Type B pancreatic cell (in vitro differentiated cells): ENCODE data around the gene CCDC117. TPM values are rescaled to one million over a fixed set of nuclear protein-coding genes. Genes with fewer than 3 reads are reported as not detected.
A peak's percentile ranks its signal among the peaks of the same experiment; 100 is the strongest.

Experiments
- DNase-seq: peaks from one replicate; pipeline ENCODE4 v3.0.0; 2021; ENCODE audit warnings: mixed read lengths; ENCODE audit not compliant: unreplicated experiment; ENCODE audit errors: extremely low spot score
- H3K27ac Mint-ChIP-seq: 2 replicates; pipeline ENCODE4 v1.8.0; 2021; ENCODE audit warnings: mild to moderate bottlenecking, mixed read lengths
- H3K27me3 Mint-ChIP-seq: 2 replicates; pipeline ENCODE4 v1.8.0; 2021; ENCODE audit warnings: mixed read lengths
- H3K36me3 Mint-ChIP-seq: 2 replicates; pipeline ENCODE4 v1.8.0; 2021; ENCODE audit warnings: mixed read lengths
- H3K4me1 Mint-ChIP-seq: one replicate; pipeline ENCODE4 v1.8.0; 2021; ENCODE audit warnings: mixed read lengths; ENCODE audit not compliant: unreplicated experiment
- H3K4me3 Mint-ChIP-seq: 2 replicates; pipeline ENCODE4 v1.8.0; 2021; ENCODE audit warnings: mild to moderate bottlenecking, mixed read lengths
- H3K9me3 Mint-ChIP-seq: 2 replicates; pipeline ENCODE4 v1.8.0; 2021; ENCODE audit warnings: mixed read lengths
- total RNA-seq: library from RNA; stranded (reverse); gene quantifications from 2 replicates; pipeline ENCODE4 v1.2.1, GENCODE V29; 2021; ENCODE audit warnings: low replicate concordance
- TF ChIP-seq, protein P1 (sequence below): fragments of 200-600 bp; sonication (generic); conservative IDR thresholded peaks from 2 replicates; pipeline ENCODE4 v1.5.0; 2021; ENCODE audit warnings: antibody characterized with exemption, mild to moderate bottlenecking

The CCDC117 gene
- total RNA-seq, 1 donor from 2014 or later, result 40.8 TPM

DNA sequence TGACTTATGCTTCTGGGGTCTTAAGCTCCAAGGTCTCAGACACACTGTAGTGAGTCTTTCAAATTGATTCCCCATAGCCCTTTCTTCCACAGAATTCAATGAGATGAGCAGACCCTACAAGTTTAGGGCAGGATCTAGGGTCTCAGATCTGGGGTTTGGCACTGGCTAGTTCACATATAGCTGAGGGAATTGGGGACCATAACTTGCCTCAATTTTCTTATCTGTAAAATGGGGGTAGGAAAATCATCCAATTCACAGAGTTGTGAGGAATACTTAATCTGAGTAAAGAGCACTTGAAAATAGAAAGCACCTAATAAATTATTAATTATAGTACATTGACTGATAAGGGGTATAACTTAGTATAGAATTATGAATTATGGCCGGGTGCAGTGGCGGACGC, 5.9 kb upstream of the CCDC117 start:
- DNase-seq, result no peak
- Mint-ChIP-seq H3K27ac (no peak overlapping the region), H3K4me3 (no peak overlapping the region), H3K27me3 (no peaks in the 10 kb centered on the region), H3K9me3 (no peaks in the 10 kb centered on the region), H3K4me1 (no peaks in the 10 kb centered on the region), H3K36me3 (no peaks in the 10 kb centered on the region)
- TF ChIP-seq, protein P1, sequence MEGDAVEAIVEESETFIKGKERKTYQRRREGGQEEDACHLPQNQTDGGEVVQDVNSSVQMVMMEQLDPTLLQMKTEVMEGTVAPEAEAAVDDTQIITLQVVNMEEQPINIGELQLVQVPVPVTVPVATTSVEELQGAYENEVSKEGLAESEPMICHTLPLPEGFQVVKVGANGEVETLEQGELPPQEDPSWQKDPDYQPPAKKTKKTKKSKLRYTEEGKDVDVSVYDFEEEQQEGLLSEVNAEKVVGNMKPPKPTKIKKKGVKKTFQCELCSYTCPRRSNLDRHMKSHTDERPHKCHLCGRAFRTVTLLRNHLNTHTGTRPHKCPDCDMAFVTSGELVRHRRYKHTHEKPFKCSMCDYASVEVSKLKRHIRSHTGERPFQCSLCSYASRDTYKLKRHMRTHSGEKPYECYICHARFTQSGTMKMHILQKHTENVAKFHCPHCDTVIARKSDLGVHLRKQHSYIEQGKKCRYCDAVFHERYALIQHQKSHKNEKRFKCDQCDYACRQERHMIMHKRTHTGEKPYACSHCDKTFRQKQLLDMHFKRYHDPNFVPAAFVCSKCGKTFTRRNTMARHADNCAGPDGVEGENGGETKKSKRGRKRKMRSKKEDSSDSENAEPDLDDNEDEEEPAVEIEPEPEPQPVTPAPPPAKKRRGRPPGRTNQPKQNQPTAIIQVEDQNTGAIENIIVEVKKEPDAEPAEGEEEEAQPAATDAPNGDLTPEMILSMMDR, result no peak

DNA sequence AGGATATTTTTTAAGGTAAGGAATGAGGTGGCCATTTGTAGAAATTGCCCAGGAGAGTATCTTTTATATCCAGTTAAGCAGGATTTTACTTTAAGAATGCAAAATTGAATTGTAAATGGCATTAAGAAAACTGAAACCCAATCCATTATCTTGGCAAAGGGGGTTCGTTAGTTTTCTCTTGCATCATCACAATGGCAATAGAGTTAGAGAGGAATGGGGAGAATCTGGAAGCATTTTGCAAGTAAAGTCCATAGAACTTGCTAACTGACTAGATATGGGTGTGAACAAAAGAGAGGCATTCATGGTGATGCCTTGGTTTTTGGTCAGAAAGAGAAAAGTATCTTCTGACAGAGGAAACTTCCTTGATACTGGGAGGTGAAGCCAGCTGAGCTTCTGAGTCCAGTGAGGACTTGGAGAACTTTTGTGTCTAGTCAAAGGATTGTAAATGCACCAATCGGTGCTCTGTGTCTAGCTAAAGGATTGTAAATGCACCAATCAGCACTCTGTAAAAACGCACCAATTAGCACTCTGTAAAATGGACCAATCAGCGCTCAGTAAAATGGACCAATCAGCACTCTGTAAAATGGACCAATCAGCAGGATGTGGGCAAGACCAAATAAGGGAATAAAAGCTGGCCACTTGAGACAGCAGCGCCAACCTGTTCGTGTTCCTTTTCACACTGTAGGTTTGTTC, 3.6 kb upstream of the CCDC117 start:
- H3K27ac Mint-ChIP-seq, result no peak overlapping the region
- H3K27me3 Mint-ChIP-seq, result no peaks in the 10 kb centered on the region
- TF ChIP-seq, protein P1, result no peak
- H3K9me3 Mint-ChIP-seq, result no peaks in the 10 kb centered on the region
- H3K4me3 Mint-ChIP-seq, result no peak overlapping the region
- H3K4me1 Mint-ChIP-seq, result peaks cover 9% of the 10 kb centered on the region
- peaks cover 6% of the 10 kb centered on the region for H3K36me3 Mint-ChIP-seq
- DNase-seq, result no peak

DNA sequence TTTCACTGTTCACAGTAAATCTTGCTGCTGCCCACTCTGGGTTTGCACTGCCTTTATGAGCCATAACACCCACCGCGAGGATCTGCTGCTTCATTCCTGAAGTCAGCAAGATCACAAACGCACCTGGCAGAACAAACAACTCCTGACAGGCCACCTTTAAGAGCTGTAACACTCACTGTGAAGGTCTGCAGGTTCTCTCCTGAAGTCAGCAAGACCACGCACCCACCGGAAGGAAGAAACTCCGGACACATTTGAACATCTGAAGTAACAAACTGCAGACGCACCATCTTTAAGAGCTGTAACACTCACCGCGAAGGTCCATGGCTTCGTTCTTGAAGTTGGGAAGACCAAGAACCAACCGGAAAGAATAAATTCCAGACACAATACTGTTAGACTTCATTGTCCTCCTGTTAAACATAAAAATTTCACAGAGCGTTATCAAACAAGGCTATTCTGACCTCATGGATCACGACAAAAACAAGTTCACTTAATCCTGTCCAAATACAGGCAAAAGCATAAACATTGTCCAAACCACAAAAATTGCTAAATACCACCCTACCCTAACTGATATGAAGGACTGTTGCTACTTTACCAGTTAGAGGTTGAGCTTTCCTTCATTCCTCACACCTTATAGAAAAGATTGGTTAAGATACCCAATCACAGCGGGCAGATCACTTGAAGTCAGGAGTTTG, 3.0 kb upstream of the CCDC117 start:
- H3K27ac Mint-ChIP-seq, result no peak overlapping the region
- peaks cover 11% of the 10 kb centered on the region for H3K4me1 Mint-ChIP-seq
- H3K36me3 Mint-ChIP-seq, result peaks cover 7% of the 10 kb centered on the region
- H3K4me3 Mint-ChIP-seq, result no peak overlapping the region
- no peak for DNase-seq
- TF ChIP-seq, protein P1, result no peak
- no peaks in the 10 kb centered on the region for H3K27me3 Mint-ChIP-seq
- no peaks in the 10 kb centered on the region for H3K9me3 Mint-ChIP-seq

DNA sequence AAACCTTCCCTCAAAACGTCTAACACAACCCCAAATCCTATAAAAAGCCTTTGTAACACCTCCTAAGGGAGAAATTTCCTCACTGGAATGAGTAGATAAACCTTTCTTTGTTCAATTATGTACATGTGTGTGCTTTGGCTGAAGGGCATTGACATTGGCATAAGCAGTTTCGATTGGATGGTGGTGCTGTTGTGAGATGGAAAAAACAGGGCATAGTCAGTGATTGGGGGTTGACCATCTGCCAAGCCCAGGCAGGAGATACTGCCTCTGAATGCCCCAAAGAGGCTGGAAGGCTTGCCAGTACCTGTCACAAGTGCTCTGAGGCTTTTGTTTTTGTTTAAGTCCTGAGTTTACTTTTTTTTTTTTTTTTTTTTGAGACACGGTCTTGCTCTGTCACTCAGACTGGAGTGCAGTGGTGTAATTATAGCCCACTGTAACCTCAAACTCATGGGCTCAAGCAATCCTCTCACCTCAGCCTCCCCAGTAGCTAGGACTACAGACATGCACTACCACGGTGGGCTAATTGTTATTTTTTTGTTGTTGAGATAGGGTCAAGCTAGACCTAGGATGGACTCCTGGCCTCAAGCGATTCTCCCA, 1.2 kb upstream of the CCDC117 start:
- peaks cover 13% of the 10 kb centered on the region for H3K36me3 Mint-ChIP-seq
- no peak for DNase-seq
- H3K9me3 Mint-ChIP-seq, result no peaks in the 10 kb centered on the region
- peaks cover 15% of the 10 kb centered on the region for H3K4me1 Mint-ChIP-seq
- peak overlapping the region; percentile 61 for H3K4me3 Mint-ChIP-seq
- TF ChIP-seq, protein P1, result no peak
- no peaks in the 10 kb centered on the region for H3K27me3 Mint-ChIP-seq
- H3K27ac Mint-ChIP-seq, result no peak overlapping the region

DNA sequence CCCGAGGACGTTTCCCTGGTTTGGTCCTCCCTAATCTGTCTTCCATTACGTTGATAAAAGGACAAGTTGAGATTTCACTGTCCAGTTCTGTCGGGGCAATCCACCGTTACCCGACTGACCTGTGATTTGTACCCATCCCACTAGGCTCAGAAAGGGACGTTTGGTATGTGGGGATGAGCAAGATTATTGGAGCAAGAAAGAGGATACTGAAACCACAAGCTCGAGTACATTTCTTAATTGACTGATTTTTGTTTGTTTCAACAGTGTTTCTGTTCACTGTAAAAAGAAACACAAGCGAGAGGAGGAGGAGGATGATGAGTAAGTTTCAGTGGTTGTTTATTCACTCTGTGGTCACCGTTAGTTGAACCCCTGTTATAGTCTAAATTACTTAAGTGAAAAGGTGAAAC, 969 bp downstream of the CCDC117 start:
- TF ChIP-seq, protein P1, result no peak
- H3K36me3 Mint-ChIP-seq, result peaks cover 13% of the 10 kb centered on the region
- no peaks in the 10 kb centered on the region for H3K27me3 Mint-ChIP-seq
- H3K9me3 Mint-ChIP-seq, result no peaks in the 10 kb centered on the region
- H3K4me3 Mint-ChIP-seq, result peak overlapping the region; percentile 93
- peaks cover 15% of the 10 kb centered on the region for H3K4me1 Mint-ChIP-seq
- no peak for DNase-seq
- H3K27ac Mint-ChIP-seq, result peak overlapping the region; percentile 90
